Esophagus muscularis mucosa (tissue), 3 donors: ENCODE data around the gene ZNF385C.

Experiments
- POLR2A ChIP-seq: fragments of 450-650 bp; IDR thresholded peaks from one replicate; pipeline ENCODE4 v1.6.1; 2017; ENCODE audit warnings: antibody characterized with exemption, moderate library complexity, mild to moderate bottlenecking, low read depth
- POLR2AphosphoS5 ChIP-seq, 2 donors: sonication (generic); formaldehyde crosslinking; IDR thresholded peaks; one replicate each; pipeline ENCODE4 v1.6.1; 2017; ENCODE audit warnings: antibody characterized with exemption in 2 of 2
- TF ChIP-seq, protein P1 (sequence below), 3 experiments: fragments of 200-600 bp in 2 of 3; fragments of 450-650 bp in 1 of 3; sonication (generic) in 2 of 3; IDR thresholded peaks; one replicate each; pipeline ENCODE4 v1.5.1; 2017 to 2019; ENCODE audit warnings: antibody characterized with exemption in 3 of 3, mild to moderate bottlenecking in 2 of 3, moderate library complexity in 1 of 3

DNA sequence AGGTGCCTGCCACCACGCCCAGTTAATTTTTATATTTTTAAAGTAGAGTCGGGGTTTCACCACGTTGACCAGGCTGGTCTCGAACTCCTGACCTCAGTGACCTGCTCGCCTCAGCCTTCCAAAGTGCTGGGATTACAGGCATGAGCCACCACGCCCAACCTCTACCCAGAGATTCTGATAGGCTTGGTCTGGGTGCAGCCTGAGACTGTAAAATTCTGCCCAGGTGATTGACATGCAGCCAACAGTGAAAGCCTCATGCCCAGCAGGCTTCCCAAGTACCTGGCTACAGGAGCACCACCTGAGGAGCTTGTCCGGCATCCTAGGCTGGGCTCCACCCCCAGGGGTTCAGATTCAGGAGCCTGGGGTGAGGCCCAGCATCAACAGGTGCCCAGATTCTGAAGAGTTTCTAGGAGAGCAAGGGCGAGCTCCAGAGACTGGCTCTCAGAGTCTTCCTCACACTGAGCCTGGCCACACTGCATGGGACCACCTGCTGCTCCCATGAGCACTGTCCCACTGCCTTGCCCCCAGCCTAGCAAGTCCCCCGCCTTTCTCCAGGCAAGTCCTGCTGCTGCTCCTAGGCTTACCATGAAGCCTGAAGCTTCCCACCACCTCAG, 16.6 kb downstream of the ZNF385C start:
- TF ChIP-seq, protein P1, sequence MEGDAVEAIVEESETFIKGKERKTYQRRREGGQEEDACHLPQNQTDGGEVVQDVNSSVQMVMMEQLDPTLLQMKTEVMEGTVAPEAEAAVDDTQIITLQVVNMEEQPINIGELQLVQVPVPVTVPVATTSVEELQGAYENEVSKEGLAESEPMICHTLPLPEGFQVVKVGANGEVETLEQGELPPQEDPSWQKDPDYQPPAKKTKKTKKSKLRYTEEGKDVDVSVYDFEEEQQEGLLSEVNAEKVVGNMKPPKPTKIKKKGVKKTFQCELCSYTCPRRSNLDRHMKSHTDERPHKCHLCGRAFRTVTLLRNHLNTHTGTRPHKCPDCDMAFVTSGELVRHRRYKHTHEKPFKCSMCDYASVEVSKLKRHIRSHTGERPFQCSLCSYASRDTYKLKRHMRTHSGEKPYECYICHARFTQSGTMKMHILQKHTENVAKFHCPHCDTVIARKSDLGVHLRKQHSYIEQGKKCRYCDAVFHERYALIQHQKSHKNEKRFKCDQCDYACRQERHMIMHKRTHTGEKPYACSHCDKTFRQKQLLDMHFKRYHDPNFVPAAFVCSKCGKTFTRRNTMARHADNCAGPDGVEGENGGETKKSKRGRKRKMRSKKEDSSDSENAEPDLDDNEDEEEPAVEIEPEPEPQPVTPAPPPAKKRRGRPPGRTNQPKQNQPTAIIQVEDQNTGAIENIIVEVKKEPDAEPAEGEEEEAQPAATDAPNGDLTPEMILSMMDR (IDR thresholded peaks at IDR 0.05): no peak
- TF ChIP-seq POLR2AphosphoS5 (IDR thresholded peaks at IDR 0.05): no peak
- TF ChIP-seq POLR2A: no peak
